ENCODE data around the gene SPCS2.

- TF ChIP-seq SP1 (IDR thresholded peaks at IDR 0.05) = no peak
- TF ChIP-seq ARNT (IDR thresholded peaks at IDR 0.05) = no peak
- no peak for TF ChIP-seq ZNF384 (IDR thresholded peaks at IDR 0.05)
- TF ChIP-seq TARDBP (IDR thresholded peaks at IDR 0.05) = no peak
- TF ChIP-seq HDGF (IDR thresholded peaks at IDR 0.05; ENCODE audit: borderline replicate concordance) = no peak
- TF ChIP-seq SUZ12 (IDR thresholded peaks at IDR 0.05) = no peak
- no peak for TF ChIP-seq FOXK2 (IDR thresholded peaks at IDR 0.05)
- TF ChIP-seq L3MBTL2 (conservative IDR thresholded peaks at IDR 0.05) = no peak
- TF ChIP-seq FOXM1 (IDR thresholded peaks at IDR 0.05; ENCODE audit: borderline replicate concordance) = no peak
- no peak for TF ChIP-seq NFRKB (IDR thresholded peaks at IDR 0.05)
- no peak for TF ChIP-seq BHLHE40 (IDR thresholded peaks at IDR 0.05; ENCODE audit: borderline replicate concordance)
Observed at GRCh38 chr11:75002516-75002915, 53.5 kb downstream of the SPCS2 start.

Measured in HEK293T (cell line).